Measurements from ENCODE around the gene TBC1D32.

The TBC1D32 gene

GRCh38 chr6:121032268-121033006 lies 301.8 kb downstream of the TBC1D32 start:
- H3K36me3 ChIP-seq (ENCODE audit: control insufficient read depth, low read length), result no peaks in the 10 kb centered on the region
- H3K27ac ChIP-seq (ENCODE audit: low read depth, low read length), result no peak overlapping the region
- H3K4me1 ChIP-seq (ENCODE audit: control insufficient read depth, low read length), result no peaks in the 10 kb centered on the region
- H3K4me3 ChIP-seq (ENCODE audit: low read length), result no peak overlapping the region
- no peak for TF ChIP-seq CTCF (IDR thresholded peaks at IDR 0.05; ENCODE audit: low read depth, low read length, poor library complexity, severe bottlenecking)
- no peak for TF ChIP-seq EZH2phosphoT487 (IDR thresholded peaks at IDR 0.05; ENCODE audit: borderline replicate concordance, low read length)
- H4K20me1 ChIP-seq (ENCODE audit: control insufficient read depth, insufficient read depth, low read depth, low read length), result no peaks in the 10 kb centered on the region
- no peaks in the 10 kb centered on the region for H3K27me3 ChIP-seq (ENCODE audit: control insufficient read depth, low read length)
- H3F3A ChIP-seq (ENCODE audit: control insufficient read depth, insufficient read depth), result no peaks in the 10 kb centered on the region
- no peaks in the 10 kb centered on the region for H3K9me2 ChIP-seq (replicated peaks; ENCODE audit: control insufficient read depth, low read length)
- no peaks in the 10 kb centered on the region for H3K79me2 ChIP-seq (ENCODE audit: control insufficient read depth, low read length)
- H3K4me2 ChIP-seq (ENCODE audit: low read length), result no peak overlapping the region
- no peaks in the 10 kb centered on the region for H3K9me3 ChIP-seq (ENCODE audit: control insufficient read depth, insufficient read depth, low read length)

All from DOHH2 (cell line).